A172 (cell line): Measurements from ENCODE around the gene BLNK. TPM values are rescaled to one million over a fixed set of nuclear protein-coding genes. Genes with fewer than 3 reads are reported as not detected.

Source experiments
- total RNA-seq: library from RNA; depleted of rRNA; stranded (reverse); fragments of >200 nt; shearing (Covaris generic); gene quantifications from 2 replicates; pipeline ENCODE4 v1.2.3, GENCODE V29; 2014; rRNA removed

The BLNK gene
- total RNA-seq, 1 experiment from 2014 or later = not detected

Other genes starting within 250 kb of the BLNK start
- 9.3 and 9.4 TPM in 2 replicates for gene CCNJ, start 228.0 kb downstream of the BLNK start, total RNA-seq
- 7.9 and 19.7 TPM in 2 replicates for gene ZNF518A, start 141.3 kb downstream of the BLNK start, total RNA-seq
- not detected in 2 replicates for gene DNTT, start 32.9 kb upstream of the BLNK start, total RNA-seq
- not detected in 2 replicates for gene OPALIN, start 87.4 kb upstream of the BLNK start, total RNA-seq
- gene TLL2, start 242.4 kb upstream of the BLNK start, total RNA-seq = 0.12 and 0.38 TPM in 2 replicates